GM23338 (cell line): ENCODE data around the gene KLF9. TPM values are rescaled to one million over a fixed set of nuclear protein-coding genes. Genes with fewer than 3 reads are reported as not detected.

Source experiments
- ATAC-seq: fragments of 200-7000 bp; cut with Tn5 transposase; 3 replicates; pipeline ENCODE4 v1.9.1; 2020
- DNase-seq: peaks from one replicate; pipeline ENCODE4 v3.0.0-alpha.2; 2015; ENCODE audit warnings: low spot score
- H2AFZ ChIP-seq: fragments of 200-600 bp; sonication (generic); 2 replicates; pipeline ENCODE4 v1.8.0; 2016; ENCODE audit warnings: antibody characterized with exemption, mild to moderate bottlenecking, moderate library complexity
- H3F3A ChIP-seq: fragments of 200-600 bp; sonication (generic); replicated peaks from 2 replicates; pipeline ENCODE4 v1.8.0; 2017; ENCODE audit warnings: antibody characterized with exemption, mixed run types, low read depth
- H3K27ac ChIP-seq: fragments of 200-600 bp; sonication (generic); 2 replicates; pipeline ENCODE4 v1.6.1; 2016; ENCODE audit warnings: low read depth
- H3K27me3 ChIP-seq: fragments of 200-600 bp; sonication (generic); 2 replicates; pipeline ENCODE4 v1.8.0; 2016; ENCODE audit warnings: mild to moderate bottlenecking, mixed run types, moderate library complexity; ENCODE audit not compliant: insufficient read depth
- H3K36me3 ChIP-seq: fragments of 200-600 bp; sonication (generic); 2 replicates; pipeline ENCODE4 v1.8.0; 2016; ENCODE audit warnings: mild to moderate bottlenecking; ENCODE audit not compliant: insufficient read depth
- H3K4me1 ChIP-seq: fragments of 200-600 bp; sonication (generic); 2 replicates; pipeline ENCODE4 v1.8.0; 2016; ENCODE audit warnings: mild to moderate bottlenecking, moderate library complexity; ENCODE audit not compliant: insufficient read depth
- H3K4me2 ChIP-seq: fragments of 200-600 bp; sonication (generic); 2 replicates; pipeline ENCODE4 v1.7.1; 2017; ENCODE audit warnings: mixed run types
- H3K4me3 ChIP-seq: fragments of 200-600 bp; sonication (generic); 2 replicates; pipeline ENCODE4 v1.6.1; 2016; ENCODE audit warnings: mixed run types
- H3K79me2 ChIP-seq: fragments of 200-600 bp; sonication (generic); replicated peaks from 2 replicates; pipeline ENCODE4 v1.8.0; 2017; ENCODE audit warnings: mild to moderate bottlenecking; ENCODE audit not compliant: insufficient read depth
- H3K9me2 ChIP-seq: fragments of 200-600 bp; sonication (generic); 2 replicates; pipeline ENCODE4 v1.8.0; 2017; ENCODE audit not compliant: insufficient read depth
- H4K20me1 ChIP-seq: fragments of 200-600 bp; sonication (generic); replicated peaks from 2 replicates; pipeline ENCODE4 v1.8.0; 2017; ENCODE audit warnings: mild to moderate bottlenecking; ENCODE audit not compliant: insufficient read depth
- H3K27ac Mint-ChIP-seq: 2 replicates; pipeline ENCODE4 v1.8.0; 2020; ENCODE audit warnings: inconsistent platforms, mild to moderate bottlenecking, moderate library complexity, mixed read lengths
- H3K27me3 Mint-ChIP-seq: 3 replicates; pipeline ENCODE4 v1.8.0; 2022; ENCODE audit warnings: low read depth, mild to moderate bottlenecking, moderate library complexity, mixed read lengths, inconsistent platforms; ENCODE audit not compliant: insufficient read depth, poor library complexity
- H3K36me3 Mint-ChIP-seq: 3 replicates; pipeline ENCODE4 v1.8.0; 2021; ENCODE audit warnings: low read depth, mild to moderate bottlenecking, inconsistent platforms, moderate library complexity, mixed read lengths
- H3K4me1 Mint-ChIP-seq: 3 replicates; pipeline ENCODE4 v1.8.0; 2020; ENCODE audit warnings: mild to moderate bottlenecking, inconsistent platforms, mixed read lengths
- H3K4me3 Mint-ChIP-seq: 3 replicates; pipeline ENCODE4 v1.8.0; 2021; ENCODE audit warnings: moderate library complexity, mild to moderate bottlenecking, inconsistent platforms, mixed read lengths
- H3K9me3 Mint-ChIP-seq: 3 replicates; pipeline ENCODE4 v1.8.0; 2020; ENCODE audit warnings: moderate library complexity, mild to moderate bottlenecking, inconsistent platforms, mixed read lengths
- CREB1 ChIP-seq: fragments of 250-450 bp; sonication (Bioruptor Pico); IDR thresholded peaks from 2 replicates; pipeline ENCODE4 v1.5.0; 2020; ENCODE audit warnings: low read depth, mild to moderate bottlenecking, moderate library complexity
- CTCF ChIP-seq, 2 experiments: fragments of 200-600 bp in 1 of 2; sonication (generic) in 1 of 2; conservative IDR thresholded peaks; 2 replicates each; pipeline versions ENCODE4 v1.5.1 to v1.6.1; 2016 to 2017; ENCODE audit warnings: antibody characterized with exemption in 2 of 2, low read depth in 2 of 2, mild to moderate bottlenecking in 2 of 2, moderate library complexity in 1 of 2
- EZH2 ChIP-seq: fragments of 200-600 bp; sonication (generic); IDR thresholded peaks from one replicate; pipeline ENCODE4 v1.8.0; 2017; ENCODE audit warnings: antibody characterized with exemption, mild to moderate bottlenecking, low read depth; ENCODE audit not compliant: unreplicated experiment
- EZH2phosphoT487 ChIP-seq: fragments of 200-600 bp; sonication (generic); IDR thresholded peaks from one replicate; pipeline ENCODE4 v1.8.1; 2018; ENCODE audit warnings: antibody characterized with exemption; ENCODE audit not compliant: unreplicated experiment
- JUNB ChIP-seq: IDR thresholded peaks from one replicate; pipeline ENCODE4 v1.6.1; 2016; ENCODE audit warnings: antibody characterized with exemption; ENCODE audit not compliant: unreplicated experiment
- NANOG ChIP-seq: IDR thresholded peaks from 2 replicates; pipeline ENCODE4 v1.6.1; 2016; ENCODE audit warnings: antibody characterized with exemption, borderline replicate concordance
- POLR2AphosphoS5 ChIP-seq: IDR thresholded peaks from 2 replicates; pipeline ENCODE4 v1.6.1; 2016; ENCODE audit warnings: antibody characterized with exemption, low read depth
- STAT1 ChIP-seq: IDR thresholded peaks from one replicate; pipeline ENCODE4 v1.6.1; 2016; ENCODE audit warnings: antibody characterized with exemption; ENCODE audit not compliant: unreplicated experiment
- ZNF114 ChIP-seq: fragments of 250-450 bp; sonication (Bioruptor Pico); IDR thresholded peaks from 2 replicates; pipeline ENCODE4 v1.5.0; 2020; ENCODE audit warnings: mild to moderate bottlenecking, moderate library complexity
- ZNF331 ChIP-seq: fragments of 250-450 bp; sonication (Bioruptor Pico); IDR thresholded peaks from 2 replicates; pipeline ENCODE4 v1.5.0; 2020; ENCODE audit warnings: low read depth, mild to moderate bottlenecking, moderate library complexity
- polyA plus RNA-seq: library from polyadenylated mRNA; unstranded; fragments of >200 nt; fragmentation: Nextera tagmentation; extraction: Ambion mirVana; gene quantifications from 2 replicates; pipeline ENCODE4 v1.2.1, GENCODE V29; 2016
- total RNA-seq: library from RNA; depleted of rRNA; stranded (reverse); fragments of >200 nt; shearing (Covaris generic); gene quantifications from 2 replicates; pipeline ENCODE4 v1.2.3, GENCODE V29; 2014
- TF ChIP-seq, protein P1 (sequence below): IDR thresholded peaks from one replicate; pipeline ENCODE4 v1.6.1; 2018; ENCODE audit warnings: antibody characterized with exemption; ENCODE audit not compliant: unreplicated experiment
- TF ChIP-seq, protein P2 (sequence below): IDR thresholded peaks from 2 replicates; pipeline ENCODE4 v1.6.1; 2016; ENCODE audit warnings: antibody characterized with exemption
- TF ChIP-seq, protein P3 (sequence below): fragments of 250-450 bp; sonication (Bioruptor Pico); IDR thresholded peaks from 2 replicates; pipeline ENCODE4 v1.5.0; 2020; ENCODE audit warnings: mild to moderate bottlenecking, moderate library complexity

The KLF9 gene
- total and polyA plus RNA-seq, 2 experiments from 2014 or later, result 0.58 to 1.5 TPM

GRCh38 chr9:70418822-70419555 lies 4.5 kb upstream of the KLF9 start:
- H3K4me1 Mint-ChIP-seq, result peaks cover 26% of the 10 kb centered on the region
- Histone ChIP-seq H3K79me2 (no peaks in the 10 kb centered on the region), H3K4me3 (peak overlapping the region; percentile 84), H3K36me3 (no peaks in the 10 kb centered on the region), H3F3A (0 out of 2 replicates have a peak, but pooled peaks cover 1% of the 10 kb centered on the region), H3K4me2 (peak overlapping the region; percentile 98), H3K9me2 (no peaks in the 10 kb centered on the region), H3K4me1 (peaks cover 27% of the 10 kb centered on the region), H3K27me3 (peaks cover 66% of the 10 kb centered on the region), H4K20me1 (no peaks in the 10 kb centered on the region), H2AFZ (peak overlapping the region; percentile 98), H3K27ac (peak overlapping the region; percentile 68; the same call in 1 of the 2 replicates)
- peak overlapping the region; percentile 92 for H3K4me3 Mint-ChIP-seq
- ATAC-seq (peak; percentile 38), DNase-seq (peak; percentile 81)
- H3K36me3 Mint-ChIP-seq, result no peaks in the 10 kb centered on the region
- no peaks in the 10 kb centered on the region; the same call in 2 of the 3 replicates for H3K9me3 Mint-ChIP-seq
- TF ChIP-seq STAT1 (no peak), JUNB (no peak), POLR2AphosphoS5 (no peak), ZNF114 (CRISPR knock-in tag) (no peak), NANOG (no peak), EZH2 (no peak), CTCF (conservative IDR thresholded peaks at IDR 0.05; ENCODE audit: low read depth in 2 of 2) (no peak), CREB1 (CRISPR knock-in tag) (no peak), EZH2phosphoT487 (no peak), ZNF331 (no peak)
- TF ChIP-seq, protein P1, sequence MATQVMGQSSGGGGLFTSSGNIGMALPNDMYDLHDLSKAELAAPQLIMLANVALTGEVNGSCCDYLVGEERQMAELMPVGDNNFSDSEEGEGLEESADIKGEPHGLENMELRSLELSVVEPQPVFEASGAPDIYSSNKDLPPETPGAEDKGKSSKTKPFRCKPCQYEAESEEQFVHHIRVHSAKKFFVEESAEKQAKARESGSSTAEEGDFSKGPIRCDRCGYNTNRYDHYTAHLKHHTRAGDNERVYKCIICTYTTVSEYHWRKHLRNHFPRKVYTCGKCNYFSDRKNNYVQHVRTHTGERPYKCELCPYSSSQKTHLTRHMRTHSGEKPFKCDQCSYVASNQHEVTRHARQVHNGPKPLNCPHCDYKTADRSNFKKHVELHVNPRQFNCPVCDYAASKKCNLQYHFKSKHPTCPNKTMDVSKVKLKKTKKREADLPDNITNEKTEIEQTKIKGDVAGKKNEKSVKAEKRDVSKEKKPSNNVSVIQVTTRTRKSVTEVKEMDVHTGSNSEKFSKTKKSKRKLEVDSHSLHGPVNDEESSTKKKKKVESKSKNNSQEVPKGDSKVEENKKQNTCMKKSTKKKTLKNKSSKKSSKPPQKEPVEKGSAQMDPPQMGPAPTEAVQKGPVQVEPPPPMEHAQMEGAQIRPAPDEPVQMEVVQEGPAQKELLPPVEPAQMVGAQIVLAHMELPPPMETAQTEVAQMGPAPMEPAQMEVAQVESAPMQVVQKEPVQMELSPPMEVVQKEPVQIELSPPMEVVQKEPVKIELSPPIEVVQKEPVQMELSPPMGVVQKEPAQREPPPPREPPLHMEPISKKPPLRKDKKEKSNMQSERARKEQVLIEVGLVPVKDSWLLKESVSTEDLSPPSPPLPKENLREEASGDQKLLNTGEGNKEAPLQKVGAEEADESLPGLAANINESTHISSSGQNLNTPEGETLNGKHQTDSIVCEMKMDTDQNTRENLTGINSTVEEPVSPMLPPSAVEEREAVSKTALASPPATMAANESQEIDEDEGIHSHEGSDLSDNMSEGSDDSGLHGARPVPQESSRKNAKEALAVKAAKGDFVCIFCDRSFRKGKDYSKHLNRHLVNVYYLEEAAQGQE, result no peak
- TF ChIP-seq, protein P2, sequence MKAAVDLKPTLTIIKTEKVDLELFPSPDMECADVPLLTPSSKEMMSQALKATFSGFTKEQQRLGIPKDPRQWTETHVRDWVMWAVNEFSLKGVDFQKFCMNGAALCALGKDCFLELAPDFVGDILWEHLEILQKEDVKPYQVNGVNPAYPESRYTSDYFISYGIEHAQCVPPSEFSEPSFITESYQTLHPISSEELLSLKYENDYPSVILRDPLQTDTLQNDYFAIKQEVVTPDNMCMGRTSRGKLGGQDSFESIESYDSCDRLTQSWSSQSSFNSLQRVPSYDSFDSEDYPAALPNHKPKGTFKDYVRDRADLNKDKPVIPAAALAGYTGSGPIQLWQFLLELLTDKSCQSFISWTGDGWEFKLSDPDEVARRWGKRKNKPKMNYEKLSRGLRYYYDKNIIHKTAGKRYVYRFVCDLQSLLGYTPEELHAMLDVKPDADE, result no peak
- TF ChIP-seq, protein P3, sequence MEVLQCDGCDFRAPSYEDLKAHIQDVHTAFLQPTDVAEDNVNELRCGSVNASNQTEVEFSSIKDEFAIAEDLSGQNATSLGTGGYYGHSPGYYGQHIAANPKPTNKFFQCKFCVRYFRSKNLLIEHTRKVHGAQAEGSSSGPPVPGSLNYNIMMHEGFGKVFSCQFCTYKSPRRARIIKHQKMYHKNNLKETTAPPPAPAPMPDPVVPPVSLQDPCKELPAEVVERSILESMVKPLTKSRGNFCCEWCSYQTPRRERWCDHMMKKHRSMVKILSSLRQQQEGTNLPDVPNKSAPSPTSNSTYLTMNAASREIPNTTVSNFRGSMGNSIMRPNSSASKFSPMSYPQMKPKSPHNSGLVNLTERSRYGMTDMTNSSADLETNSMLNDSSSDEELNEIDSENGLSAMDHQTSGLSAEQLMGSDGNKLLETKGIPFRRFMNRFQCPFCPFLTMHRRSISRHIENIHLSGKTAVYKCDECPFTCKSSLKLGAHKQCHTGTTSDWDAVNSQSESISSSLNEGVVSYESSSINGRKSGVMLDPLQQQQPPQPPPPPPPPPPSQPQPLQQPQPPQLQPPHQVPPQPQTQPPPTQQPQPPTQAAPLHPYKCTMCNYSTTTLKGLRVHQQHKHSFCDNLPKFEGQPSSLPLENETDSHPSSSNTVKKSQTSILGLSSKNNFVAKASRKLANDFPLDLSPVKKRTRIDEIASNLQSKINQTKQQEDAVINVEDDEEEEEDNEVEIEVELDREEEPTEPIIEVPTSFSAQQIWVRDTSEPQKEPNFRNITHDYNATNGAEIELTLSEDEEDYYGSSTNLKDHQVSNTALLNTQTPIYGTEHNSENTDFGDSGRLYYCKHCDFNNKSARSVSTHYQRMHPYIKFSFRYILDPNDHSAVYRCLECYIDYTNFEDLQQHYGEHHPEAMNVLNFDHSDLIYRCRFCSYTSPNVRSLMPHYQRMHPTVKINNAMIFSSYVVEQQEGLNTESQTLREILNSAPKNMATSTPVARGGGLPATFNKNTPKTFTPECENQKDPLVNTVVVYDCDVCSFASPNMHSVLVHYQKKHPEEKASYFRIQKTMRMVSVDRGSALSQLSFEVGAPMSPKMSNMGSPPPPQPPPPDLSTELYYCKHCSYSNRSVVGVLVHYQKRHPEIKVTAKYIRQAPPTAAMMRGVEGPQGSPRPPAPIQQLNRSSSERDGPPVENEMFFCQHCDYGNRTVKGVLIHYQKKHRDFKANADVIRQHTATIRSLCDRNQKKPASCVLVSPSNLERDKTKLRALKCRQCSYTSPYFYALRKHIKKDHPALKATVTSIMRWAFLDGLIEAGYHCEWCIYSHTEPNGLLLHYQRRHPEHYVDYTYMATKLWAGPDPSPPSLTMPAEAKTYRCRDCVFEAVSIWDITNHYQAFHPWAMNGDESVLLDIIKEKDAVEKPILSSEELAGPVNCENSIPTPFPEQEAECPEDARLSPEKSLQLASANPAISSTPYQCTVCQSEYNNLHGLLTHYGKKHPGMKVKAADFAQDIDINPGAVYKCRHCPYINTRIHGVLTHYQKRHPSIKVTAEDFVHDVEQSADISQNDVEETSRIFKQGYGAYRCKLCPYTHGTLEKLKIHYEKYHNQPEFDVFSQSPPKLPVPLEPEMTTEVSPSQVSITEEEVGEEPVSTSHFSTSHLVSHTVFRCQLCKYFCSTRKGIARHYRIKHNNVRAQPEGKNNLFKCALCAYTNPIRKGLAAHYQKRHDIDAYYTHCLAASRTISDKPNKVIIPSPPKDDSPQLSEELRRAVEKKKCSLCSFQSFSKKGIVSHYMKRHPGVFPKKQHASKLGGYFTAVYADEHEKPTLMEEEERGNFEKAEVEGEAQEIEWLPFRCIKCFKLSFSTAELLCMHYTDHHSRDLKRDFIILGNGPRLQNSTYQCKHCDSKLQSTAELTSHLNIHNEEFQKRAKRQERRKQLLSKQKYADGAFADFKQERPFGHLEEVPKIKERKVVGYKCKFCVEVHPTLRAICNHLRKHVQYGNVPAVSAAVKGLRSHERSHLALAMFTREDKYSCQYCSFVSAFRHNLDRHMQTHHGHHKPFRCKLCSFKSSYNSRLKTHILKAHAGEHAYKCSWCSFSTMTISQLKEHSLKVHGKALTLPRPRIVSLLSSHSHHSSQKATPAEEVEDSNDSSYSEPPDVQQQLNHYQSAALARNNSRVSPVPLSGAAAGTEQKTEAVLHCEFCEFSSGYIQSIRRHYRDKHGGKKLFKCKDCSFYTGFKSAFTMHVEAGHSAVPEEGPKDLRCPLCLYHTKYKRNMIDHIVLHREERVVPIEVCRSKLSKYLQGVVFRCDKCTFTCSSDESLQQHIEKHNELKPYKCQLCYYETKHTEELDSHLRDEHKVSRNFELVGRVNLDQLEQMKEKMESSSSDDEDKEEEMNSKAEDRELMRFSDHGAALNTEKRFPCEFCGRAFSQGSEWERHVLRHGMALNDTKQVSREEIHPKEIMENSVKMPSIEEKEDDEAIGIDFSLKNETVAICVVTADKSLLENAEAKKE (CRISPR knock-in tag), result no peak
- peak overlapping the region; percentile 87 for H3K27ac Mint-ChIP-seq
- H3K27me3 Mint-ChIP-seq, result peaks cover 31% of the 10 kb centered on the region
